Measurements from ENCODE around the gene MYB. TPM values are rescaled to one million over a fixed set of nuclear protein-coding genes. Genes with fewer than 3 reads are reported as not detected.

MYB gene
- total RNA-seq, 1 donor from 2014 or later: 0.24 TPM

DNA sequence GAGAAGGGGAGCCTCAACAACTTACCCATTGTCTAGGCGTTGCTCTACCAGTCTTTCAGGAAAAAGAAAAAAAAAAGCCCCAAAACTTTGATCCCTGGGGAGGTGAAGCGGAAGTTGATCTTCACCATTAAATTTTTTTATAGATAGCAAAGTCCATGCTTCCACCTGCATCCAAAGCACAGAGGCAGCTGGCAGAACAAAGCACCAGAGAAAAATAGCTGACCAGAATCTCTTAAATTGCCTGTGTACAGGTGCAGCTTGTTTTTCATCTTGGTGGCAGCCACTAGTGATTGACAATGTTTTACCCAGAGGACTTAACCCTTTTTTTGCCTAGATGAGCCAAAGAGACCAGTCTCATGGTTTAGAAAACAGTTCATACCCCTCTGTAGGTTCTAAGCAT is 86.0 kb downstream of the MYB start:
- DNase-seq (ENCODE audit: low spot score): no peak
- intact Hi-C loops (cut with DNase I): no loop called here

DNA sequence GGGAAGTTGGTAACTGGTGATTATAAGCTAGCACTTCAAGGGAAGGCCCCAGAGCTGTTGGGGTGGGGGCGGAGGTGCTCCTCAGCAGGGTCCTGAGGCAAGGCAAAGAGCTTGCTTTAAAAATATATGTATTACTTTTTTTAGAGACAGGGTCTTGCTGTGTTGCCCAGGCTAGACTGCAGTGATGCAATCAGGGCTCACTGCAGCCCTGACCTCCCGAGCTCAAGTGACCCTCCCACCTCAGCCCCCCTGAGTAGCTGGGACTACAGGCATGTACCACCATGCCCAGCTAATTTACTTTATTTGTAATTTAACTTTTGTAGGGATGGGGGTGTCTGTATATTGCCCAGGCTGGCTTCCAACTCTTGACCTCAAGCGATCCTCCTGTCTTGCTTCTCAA is 87.2 kb downstream of the MYB start:
- intact Hi-C loops (cut with DNase I): no loop called here
- DNase-seq (ENCODE audit: low spot score): no peak

DNA sequence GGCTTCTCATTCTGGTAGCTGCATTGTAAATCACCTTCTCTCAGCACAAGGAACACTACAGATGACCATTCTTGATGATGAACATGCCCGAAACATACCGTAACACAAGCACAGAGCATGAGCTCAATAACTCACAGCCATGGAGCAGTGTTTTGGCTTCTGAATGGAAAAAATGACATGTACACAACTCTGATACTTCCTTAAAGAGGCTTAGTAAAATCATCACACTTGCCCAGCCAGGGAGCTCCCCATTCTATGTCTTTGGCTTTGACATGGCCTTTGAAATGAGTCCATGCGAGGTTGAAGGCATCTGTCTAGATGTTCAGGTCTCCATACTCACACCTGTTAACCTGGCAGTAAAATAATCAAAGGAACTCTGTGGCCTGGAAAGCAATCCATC is 87.6 kb downstream of the MYB start:
- DNase-seq (ENCODE audit: low spot score): no peak
- intact Hi-C loops (cut with DNase I): no loop called here

Small RNA genes lying within 50 kb of the gene (microRNA-seq; reads per million reads assigned to microRNA genes)
- not detected for gene MIR548A2

Other genes with a start within 250 kb of the MYB start
- 0.57 TPM for gene ALDH8A1, start 231.2 kb upstream of the MYB start, total RNA-seq
- 85.0 TPM for gene HBS1L, start 126.5 kb upstream of the MYB start, total RNA-seq